Glutamatergic neuron (in vitro differentiated cells): ENCODE results near the gene KIF1B. TPM values are rescaled to one million over a fixed set of nuclear protein-coding genes. Genes with fewer than 3 reads are reported as not detected.
"Not testable (repeated sequence)": the region's sequence is repeated elsewhere in the genome, so short reads cannot be mapped to it uniquely, and the experiment has no call there.

ENCODE experiments used
- DNase-seq: peaks from one replicate; pipeline ENCODE4 v3.0.0; 2022
- H3K27ac Mint-ChIP-seq: one replicate; pipeline ENCODE4 v1.8.0; 2020; ENCODE audit warnings: mild to moderate bottlenecking, mixed read lengths, inconsistent platforms; ENCODE audit not compliant: unreplicated experiment
- H3K27me3 Mint-ChIP-seq: one replicate; pipeline ENCODE4 v1.8.0; 2020; ENCODE audit warnings: mild to moderate bottlenecking, moderate library complexity, mixed read lengths, inconsistent platforms; ENCODE audit not compliant: unreplicated experiment
- H3K36me3 Mint-ChIP-seq: one replicate; pipeline ENCODE4 v1.8.0; 2020; ENCODE audit warnings: mild to moderate bottlenecking, mixed read lengths, inconsistent platforms; ENCODE audit not compliant: unreplicated experiment
- H3K4me1 Mint-ChIP-seq: one replicate; pipeline ENCODE4 v1.8.0; 2020; ENCODE audit warnings: mild to moderate bottlenecking, low read depth, mixed read lengths, inconsistent platforms; ENCODE audit not compliant: unreplicated experiment
- H3K4me3 Mint-ChIP-seq: one replicate; pipeline ENCODE4 v1.8.0; 2020; ENCODE audit warnings: mild to moderate bottlenecking, mixed read lengths, inconsistent platforms; ENCODE audit not compliant: unreplicated experiment
- H3K9me3 Mint-ChIP-seq: one replicate; pipeline ENCODE4 v1.8.0; 2020; ENCODE audit warnings: mild to moderate bottlenecking, moderate library complexity, mixed read lengths, inconsistent platforms; ENCODE audit not compliant: unreplicated experiment
- CTCF ChIP-seq: fragments of 200-600 bp; sonication (generic); IDR thresholded peaks from one replicate; pipeline ENCODE4 v1.5.0; 2021; ENCODE audit not compliant: partially characterized antibody, unreplicated experiment
- total RNA-seq: library from RNA; stranded (reverse); fragmentation: NEBNext Ultra II Directional; extraction: Animal tissue kit (Norgen Biotek cat#: 25700); gene quantifications from one replicate; pipeline ENCODE4 v1.2.1, GENCODE V29; 2021; ENCODE audit not compliant: unreplicated experiment

The KIF1B gene
- total RNA-seq, 1 donor from 2014 or later: 261 TPM

GRCh38 chr1:10374442-10374860 lies 164.1 kb downstream of the KIF1B start:
- Mint-ChIP-seq H3K27ac (no peak overlapping the region), H3K4me1 (peaks cover 3% of the 10 kb centered on the region), H3K9me3 (peaks cover 11% of the 10 kb centered on the region), H3K4me3 (no peak overlapping the region), H3K36me3 (no peaks in the 10 kb centered on the region), H3K27me3 (peaks cover 4% of the 10 kb centered on the region)
- TF ChIP-seq CTCF: no peak
- no peak for DNase-seq

DNA sequence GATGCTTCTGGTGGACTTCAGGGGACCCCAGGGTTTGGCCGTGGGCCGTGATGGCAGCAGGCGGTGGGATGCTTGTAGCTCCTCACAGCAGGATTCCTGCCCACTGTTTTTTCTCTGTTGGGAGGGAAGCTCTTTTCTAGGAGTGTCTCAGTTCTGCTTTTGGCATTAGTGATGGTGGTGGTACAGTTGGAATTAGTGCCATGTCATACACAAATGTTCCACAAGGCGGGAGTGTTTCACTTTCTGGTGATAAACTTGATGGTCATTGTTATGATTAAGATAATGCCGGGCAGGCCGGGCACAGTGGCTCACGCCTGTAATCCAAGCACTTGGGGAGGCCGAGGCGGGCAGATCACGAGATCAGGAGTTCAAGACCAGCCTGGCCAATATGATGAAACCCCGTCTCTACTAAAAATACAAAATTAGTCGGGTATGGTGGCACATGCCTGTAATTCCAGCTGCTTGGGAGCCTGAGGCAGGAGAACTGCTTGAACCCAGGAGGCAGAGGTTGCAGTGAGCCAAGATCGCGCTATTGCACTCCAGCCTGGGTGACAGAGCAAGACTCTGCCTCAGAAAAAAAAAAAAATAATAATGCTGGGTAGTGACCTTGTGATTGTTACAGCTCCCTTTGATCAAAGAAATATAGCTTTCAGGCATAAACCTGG lies 167.1 kb downstream of the KIF1B start:
- peak overlapping the region; percentile 79 for H3K27ac Mint-ChIP-seq

DNA sequence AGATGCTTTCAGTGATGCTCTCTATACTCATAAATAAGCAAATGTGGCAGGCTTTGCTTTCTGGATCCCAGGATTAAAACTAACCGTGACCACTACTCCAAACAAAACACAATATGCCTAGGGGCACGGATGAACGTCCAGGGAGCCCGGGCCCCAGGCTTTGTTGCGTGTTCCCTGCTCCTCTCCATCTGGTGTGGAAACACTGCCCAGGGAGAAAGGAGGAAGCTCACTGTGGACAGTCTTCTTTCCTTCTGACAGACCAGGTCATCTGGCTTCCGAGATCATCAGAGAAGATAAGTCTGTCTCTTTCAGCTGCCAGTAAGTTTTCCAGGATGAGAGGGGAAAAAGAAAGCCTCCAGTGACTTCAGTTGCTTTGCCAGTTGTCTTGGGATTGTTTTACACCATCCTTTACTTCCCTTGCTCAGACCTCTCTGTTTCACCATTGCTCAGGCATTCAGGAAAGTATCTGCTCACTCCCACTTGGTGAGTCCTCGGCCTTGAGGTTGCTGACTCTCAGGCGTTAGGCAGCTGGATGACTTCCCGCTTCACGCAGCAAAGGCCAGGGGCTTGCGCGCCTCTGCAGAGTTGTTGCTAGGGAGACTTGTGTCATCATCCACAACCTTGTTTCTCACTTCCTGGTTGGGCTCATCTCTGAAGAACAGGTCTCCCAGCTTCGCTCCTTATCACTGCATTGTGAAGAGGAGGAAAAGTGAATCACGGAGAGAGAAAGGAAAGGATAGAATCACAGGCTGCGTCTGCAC lies 167.9 kb downstream of the KIF1B start:
- H3K27me3 Mint-ChIP-seq: peaks cover 2% of the 10 kb centered on the region
- peaks cover 14% of the 10 kb centered on the region for H3K9me3 Mint-ChIP-seq
- no peak for TF ChIP-seq CTCF
- no peak overlapping the region for H3K4me3 Mint-ChIP-seq
- H3K27ac Mint-ChIP-seq: peak overlapping the region; percentile 50
- H3K4me1 Mint-ChIP-seq: peaks cover 3% of the 10 kb centered on the region
- no peak for DNase-seq
- H3K36me3 Mint-ChIP-seq: peaks cover 6% of the 10 kb centered on the region

More for the DNA sequence above, 167.1 kb downstream of the KIF1B start:
- H3K27me3 Mint-ChIP-seq, H3K4me3 Mint-ChIP-seq, H3K36me3 Mint-ChIP-seq, H3K4me1 Mint-ChIP-seq, H3K9me3 Mint-ChIP-seq: not testable (repeated sequence)
- DNase-seq: peak; percentile 43
- peak; percentile 75 for TF ChIP-seq CTCF

DNA sequence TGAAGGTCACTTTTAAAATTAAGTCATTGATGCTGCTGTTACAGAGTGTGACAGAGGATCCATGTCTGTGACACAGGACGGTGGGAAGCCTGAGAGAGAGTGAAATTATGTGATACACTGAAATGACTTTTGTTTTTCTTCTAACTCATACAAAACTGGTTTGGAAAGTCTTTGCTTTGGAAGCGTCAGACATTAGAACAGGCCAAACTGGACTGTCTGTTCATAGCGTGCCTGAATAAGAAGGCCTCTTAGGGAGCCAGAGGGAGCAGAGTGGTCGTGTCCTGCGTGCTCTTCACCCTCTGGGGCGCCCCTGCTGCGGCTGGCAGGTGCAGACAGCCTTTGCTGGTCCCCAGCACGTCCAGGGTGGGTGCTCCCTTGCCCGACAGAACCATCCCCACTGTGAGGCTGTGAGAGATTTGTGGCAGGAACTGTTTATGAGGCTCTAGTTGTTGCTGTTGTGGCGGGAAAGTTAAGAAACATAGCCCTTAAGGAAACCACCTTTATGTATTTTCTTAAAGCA lies 168.8 kb downstream of the KIF1B start:
- Mint-ChIP-seq H3K27ac (peak overlapping the region; percentile 26), H3K4me1 (peaks cover 4% of the 10 kb centered on the region), H3K9me3 (peaks cover 17% of the 10 kb centered on the region), H3K36me3 (peaks cover 8% of the 10 kb centered on the region), H3K27me3 (peaks cover 2% of the 10 kb centered on the region), H3K4me3 (no peak overlapping the region)
- no peak for TF ChIP-seq CTCF
- no peak for DNase-seq

GRCh38 chr1:10379676-10380075 lies 169.3 kb downstream of the KIF1B start:
- H3K36me3 Mint-ChIP-seq: peaks cover 8% of the 10 kb centered on the region
- peaks cover 17% of the 10 kb centered on the region for H3K9me3 Mint-ChIP-seq
- H3K4me3 Mint-ChIP-seq: no peak overlapping the region
- H3K27ac Mint-ChIP-seq: no peak overlapping the region
- peaks cover 8% of the 10 kb centered on the region for H3K4me1 Mint-ChIP-seq
- H3K27me3 Mint-ChIP-seq: peaks cover 5% of the 10 kb centered on the region
- TF ChIP-seq CTCF: no peak
- DNase-seq: no peak
